ENCODE results near the gene CRYGC. TPM values are rescaled to one million over a fixed set of nuclear protein-coding genes. Genes with fewer than 3 reads are reported as not detected.

Gene CRYGC
- total and polyA plus RNA-seq, 11 donors = not detected

DNA sequence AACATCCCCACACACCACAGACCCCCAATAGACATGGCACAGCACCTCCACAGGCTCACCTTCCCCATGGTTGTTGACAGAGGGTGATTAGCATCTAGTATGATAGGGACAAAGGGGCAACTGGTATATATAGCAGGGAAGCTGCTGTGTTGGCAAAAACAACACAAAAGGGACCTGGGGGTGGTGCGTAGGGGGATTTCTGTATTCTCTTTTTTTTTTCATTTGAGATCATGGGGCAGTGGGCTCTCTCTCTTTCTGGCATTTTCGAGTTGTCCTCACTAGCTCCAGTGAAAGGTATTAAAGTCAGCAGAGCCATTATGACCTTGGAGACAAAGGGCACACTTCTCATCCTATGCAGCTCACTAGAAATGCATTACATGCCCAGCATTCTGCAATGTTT, 33.9 kb upstream of the CRYGC start, which contains the start of gene CRYGA:
Gene CRYGA (minus strand): TSS at position 101 of the 400 bp plus-strand sequence. CDS start 33 bp downstream, at position 68.
- WGBS, 4 donors = 62 to 75% (median 68%) methylated on average over 2 of the region's 2 CpGs
- Histone ChIP-seq H3K4me1 (no peaks in the 10 kb centered on the region), H3K4me3 (no peak within 1 kb of the TSS), H3K36me3 (no peaks in the 10 kb centered on the region), H3K27me3 (peaks cover 0 to 17% (median 0%) of the 10 kb centered on the region in 9 donors), H3K27ac (no peak within 1 kb of the TSS), H3K9me3 (no peaks in the 10 kb centered on the region)
- TF ChIP-seq, protein P1, sequence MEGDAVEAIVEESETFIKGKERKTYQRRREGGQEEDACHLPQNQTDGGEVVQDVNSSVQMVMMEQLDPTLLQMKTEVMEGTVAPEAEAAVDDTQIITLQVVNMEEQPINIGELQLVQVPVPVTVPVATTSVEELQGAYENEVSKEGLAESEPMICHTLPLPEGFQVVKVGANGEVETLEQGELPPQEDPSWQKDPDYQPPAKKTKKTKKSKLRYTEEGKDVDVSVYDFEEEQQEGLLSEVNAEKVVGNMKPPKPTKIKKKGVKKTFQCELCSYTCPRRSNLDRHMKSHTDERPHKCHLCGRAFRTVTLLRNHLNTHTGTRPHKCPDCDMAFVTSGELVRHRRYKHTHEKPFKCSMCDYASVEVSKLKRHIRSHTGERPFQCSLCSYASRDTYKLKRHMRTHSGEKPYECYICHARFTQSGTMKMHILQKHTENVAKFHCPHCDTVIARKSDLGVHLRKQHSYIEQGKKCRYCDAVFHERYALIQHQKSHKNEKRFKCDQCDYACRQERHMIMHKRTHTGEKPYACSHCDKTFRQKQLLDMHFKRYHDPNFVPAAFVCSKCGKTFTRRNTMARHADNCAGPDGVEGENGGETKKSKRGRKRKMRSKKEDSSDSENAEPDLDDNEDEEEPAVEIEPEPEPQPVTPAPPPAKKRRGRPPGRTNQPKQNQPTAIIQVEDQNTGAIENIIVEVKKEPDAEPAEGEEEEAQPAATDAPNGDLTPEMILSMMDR (IDR thresholded peaks at IDR 0.05) = no peak
- no peak for TF ChIP-seq POLR2A (IDR thresholded peaks at IDR 0.05)
- intact Hi-C loops (cut with DNase I) = no loop called here
- ATAC-seq (no peak), DNase-seq (no peak)

DNA sequence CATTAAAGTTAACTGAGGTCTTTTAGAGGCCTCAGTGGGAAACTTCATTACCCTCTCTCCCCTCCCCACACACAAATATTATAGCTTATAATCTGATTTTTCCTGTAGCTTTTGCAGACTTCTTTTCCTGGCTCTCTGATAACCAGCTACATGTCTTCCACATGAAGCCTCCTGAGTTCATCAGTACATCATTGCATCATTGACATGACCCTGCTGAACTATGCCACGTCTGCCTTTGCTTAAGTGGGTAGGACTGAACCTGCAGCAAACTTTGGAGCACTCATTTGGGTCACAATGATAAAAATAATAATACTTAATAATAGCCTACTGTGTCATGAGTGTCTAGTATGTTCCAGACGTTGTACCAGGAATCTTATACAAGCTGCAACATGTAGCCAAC, 26.8 kb upstream of the CRYGC start:
- TF ChIP-seq, protein P1 (IDR thresholded peaks at IDR 0.05) = no peak
- no peak for TF ChIP-seq POLR2A (IDR thresholded peaks at IDR 0.05)
- no peaks in the 10 kb centered on the region for H3K36me3 ChIP-seq
- no peaks in the 10 kb centered on the region for H3K27me3 ChIP-seq
- no peak overlapping the region for H3K4me3 ChIP-seq
- H3K9me3 ChIP-seq = peaks cover 0 to 7% (median 0%) of the 10 kb centered on the region in 12 donors
- ATAC-seq (no peak), DNase-seq (no peak)
- H3K4me1 ChIP-seq = no peaks in the 10 kb centered on the region
- WGBS, 4 donors = 70 to 78% (median 72%) methylated on average over 2 of the region's 2 CpGs
- intact Hi-C loops (cut with DNase I) = no loop called here
- H3K27ac ChIP-seq = no peak overlapping the region

DNA sequence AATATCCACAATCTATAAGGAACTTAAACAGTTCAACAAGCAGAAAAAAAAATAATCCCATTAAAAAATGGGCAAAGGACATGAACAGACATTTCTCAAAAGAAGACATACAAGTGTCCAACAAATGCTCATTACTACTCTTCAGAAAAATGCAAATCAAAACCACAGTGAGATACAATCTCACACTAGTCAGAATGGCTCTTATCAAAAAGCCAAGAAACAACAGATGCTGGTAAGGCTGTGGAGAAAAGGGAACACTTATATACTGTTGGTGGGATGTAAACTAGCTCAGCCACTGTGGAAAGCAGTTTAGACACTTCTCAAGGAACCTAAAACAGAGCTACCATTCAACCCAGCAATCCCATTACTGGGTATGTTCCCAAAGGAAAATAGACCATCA, 23.5 kb upstream of the CRYGC start:
- TF ChIP-seq POLR2A (IDR thresholded peaks at IDR 0.05) = no peak
- TF ChIP-seq, protein P1 (IDR thresholded peaks at IDR 0.05) = no peak
- no peak for DNase-seq
- no peaks in the 10 kb centered on the region for H3K27me3 ChIP-seq
- H3K9me3 ChIP-seq = peaks cover 0 to 7% (median 0%) of the 10 kb centered on the region in 12 donors
- H3K4me1 ChIP-seq = no peaks in the 10 kb centered on the region
- no peak overlapping the region for H3K4me3 ChIP-seq
- no peak overlapping the region for H3K27ac ChIP-seq
- no peak for ATAC-seq
- no peaks in the 10 kb centered on the region for H3K36me3 ChIP-seq
- intact Hi-C loops (cut with DNase I) = no loop called here

DNA sequence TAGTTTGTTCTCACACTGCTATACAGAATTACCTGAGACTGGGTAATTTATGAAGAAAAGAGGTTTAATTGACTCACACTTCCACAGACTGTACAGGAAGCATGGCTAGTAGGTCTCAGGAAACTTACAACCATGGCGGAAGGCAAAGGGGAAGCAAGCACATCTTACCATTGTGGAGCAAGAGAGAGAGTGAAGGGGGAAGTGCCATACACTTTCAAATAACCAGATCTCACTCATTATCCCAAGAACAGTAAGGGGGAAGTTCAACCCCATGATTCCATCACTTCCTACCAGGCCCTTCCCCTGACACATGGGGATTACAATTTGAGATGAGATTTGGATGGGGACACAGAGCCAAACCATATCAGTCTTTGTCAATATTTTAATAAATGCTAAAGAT, 21.3 kb upstream of the CRYGC start:
- intact Hi-C loops (cut with DNase I) = no loop called here
- WGBS, 4 donors = 81 to 92% (median 89%) methylated on average over 1 of the region's 1 CpG
- Histone ChIP-seq H3K4me1 (no peaks in the 10 kb centered on the region), H3K4me3 (no peak overlapping the region), H3K9me3 (peaks cover 0 to 7% (median 0%) of the 10 kb centered on the region in 12 donors), H3K36me3 (no peaks in the 10 kb centered on the region), H3K27me3 (no peaks in the 10 kb centered on the region), H3K27ac (no peak overlapping the region)
- DNase-seq (no peak), ATAC-seq (no peak)
- TF ChIP-seq POLR2A (IDR thresholded peaks at IDR 0.05) = no peak

DNA sequence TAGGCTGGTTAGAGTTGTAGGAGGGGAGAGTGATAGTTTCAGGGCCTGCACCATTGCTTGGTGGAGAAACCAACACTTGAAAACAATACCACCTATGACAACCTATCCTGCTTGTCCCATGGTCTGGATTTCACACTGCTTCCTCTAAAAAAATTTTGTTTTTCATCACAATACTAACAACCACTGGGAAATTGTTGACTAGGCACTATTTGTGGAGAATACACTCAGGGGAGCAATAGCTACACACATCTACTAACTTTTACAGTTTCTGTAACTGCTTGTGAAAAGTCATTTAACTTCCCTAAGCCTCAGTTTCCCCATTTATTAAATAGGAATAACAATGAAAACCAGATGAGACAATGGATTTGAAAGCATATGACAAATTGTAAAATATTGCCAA, 20.5 kb upstream of the CRYGC start:
- intact Hi-C loops (cut with DNase I) = no loop called here
- no peak for ATAC-seq
- DNase-seq = no peak
- H3K4me3 ChIP-seq = no peak overlapping the region
- no peak overlapping the region for H3K27ac ChIP-seq
- TF ChIP-seq, protein P1 (IDR thresholded peaks at IDR 0.05) = no peak
- no peak for TF ChIP-seq POLR2A (IDR thresholded peaks at IDR 0.05)
- H3K36me3 ChIP-seq = no peaks in the 10 kb centered on the region
- H3K27me3 ChIP-seq = no peaks in the 10 kb centered on the region
- peaks cover 0 to 7% (median 0%) of the 10 kb centered on the region in 12 donors for H3K9me3 ChIP-seq
- no peaks in the 10 kb centered on the region for H3K4me1 ChIP-seq
